Measurements from ENCODE around the gene AMY1C. TPM values are rescaled to one million over a fixed set of nuclear protein-coding genes. Genes with fewer than 3 reads are reported as not detected.
A peak's percentile ranks its signal among the peaks of the same experiment; 100 is the strongest.
"Not testable (repeated sequence)": the region's sequence is repeated elsewhere in the genome, so short reads cannot be mapped to it uniquely, and the experiment has no call there.

AMY1C gene
- total RNA-seq (2014; rRNA removed; shearing (Covaris generic)) = not detected in 2 replicates

- not testable (repeated sequence) for DNase-seq (ENCODE audit: low spot score)
Observed at GRCh38 chr1:103749598-103749997, at the start of gene AMY1C. Gene AMY1C (plus strand): TSS chr1:103749898. CDS start chr1:103750470, 572 bp downstream.

- not testable (repeated sequence) for DNase-seq (ENCODE audit: low spot score)
Observed at GRCh38 chr1:103700669-103701068, 49.0 kb upstream of the AMY1C start.

- not testable (repeated sequence) for DNase-seq (ENCODE audit: low spot score)
Observed at GRCh38 chr1:103701256-103701655, 48.4 kb upstream of the AMY1C start.

GRCh38 chr1:103707670-103708069, 42.0 kb upstream of the AMY1C start:
- DNase-seq (ENCODE audit: low spot score) = not testable (repeated sequence)

GRCh38 chr1:103710381-103710780, 39.3 kb upstream of the AMY1C start:
- not testable (repeated sequence) for DNase-seq (ENCODE audit: low spot score)

- not testable (repeated sequence) for DNase-seq (ENCODE audit: low spot score)
Observed at GRCh38 chr1:103717404-103717803, 32.3 kb upstream of the AMY1C start.

GRCh38 chr1:103721473-103721872, 28.2 kb upstream of the AMY1C start:
- DNase-seq (ENCODE audit: low spot score) = not testable (repeated sequence)

GRCh38 chr1:103735334-103735733, 14.4 kb upstream of the AMY1C start:
- DNase-seq (ENCODE audit: low spot score) = not testable (repeated sequence)

- DNase-seq (ENCODE audit: low spot score) = not testable (repeated sequence)
Observed at GRCh38 chr1:103738031-103738430, 11.7 kb upstream of the AMY1C start.

GRCh38 chr1:103744449-103744848, 5.2 kb upstream of the AMY1C start:
- DNase-seq (ENCODE audit: low spot score) = not testable (repeated sequence)

GRCh38 chr1:103745040-103745439, 4.7 kb upstream of the AMY1C start:
- DNase-seq (ENCODE audit: low spot score) = not testable (repeated sequence)

GRCh38 chr1:103748273-103748672, 1.4 kb upstream of the AMY1C start:
- DNase-seq (ENCODE audit: low spot score) = not testable (repeated sequence)

GRCh38 chr1:103761896-103762295, 12.2 kb downstream of the AMY1C start:
- DNase-seq (ENCODE audit: low spot score) = no peak

GRCh38 chr1:103779932-103780331, 30.2 kb downstream of the AMY1C start:
- DNase-seq (ENCODE audit: low spot score) = no peak

GRCh38 chr1:103783944-103784377, 34.3 kb downstream of the AMY1C start:
- DNase-seq (ENCODE audit: low spot score) = no peak

GRCh38 chr1:103788377-103788776, 38.7 kb downstream of the AMY1C start:
- peak; percentile 19 for DNase-seq (ENCODE audit: low spot score)

- no peak for DNase-seq (ENCODE audit: low spot score)
Observed at GRCh38 chr1:103790172-103790571, 40.5 kb downstream of the AMY1C start.

Other genes with a start within 250 kb of the AMY1C start
- 3.7 and 4.3 TPM in 2 replicates for gene RNPC3, start 224.2 kb upstream of the AMY1C start, total RNA-seq (2014; rRNA removed; shearing (Covaris generic))
- not detected in 2 replicates for gene AMY2B, start 178.3 kb upstream of the AMY1C start, total RNA-seq (2014; rRNA removed; shearing (Covaris generic))
- gene AMY2A, start 132.5 kb upstream of the AMY1C start, total RNA-seq (2014; rRNA removed; shearing (Covaris generic)) = not detected in 2 replicates
- not detected in 2 replicates for gene AMY1A, start 94.1 kb upstream of the AMY1C start, total RNA-seq (2014; rRNA removed; shearing (Covaris generic))
- gene AMY1B, start 53.7 kb upstream of the AMY1C start, total RNA-seq (2014; rRNA removed; shearing (Covaris generic)) = not detected in 2 replicates